GM12878 (cell line): ENCODE measurements around the gene SHROOM4. TPM values are rescaled to one million over a fixed set of nuclear protein-coding genes. Genes with fewer than 3 reads are reported as not detected.

ENCODE experiments used
- ATAC-seq: fragments of 200-7000 bp; cut with Tn5 transposase; 3 replicates; pipeline ENCODE4 v1.9.1; 2020; ENCODE audit warnings: mild to moderate bottlenecking, moderate library complexity
- BruUV-seq: library from RNA; stranded (reverse); fragments of 400-500 nt; replicated peaks from 2 replicates; lab custom pipeline; 2021; lab: Mats Ljungman, UMichigan
- CTCF ChIA-PET: fragments of 300-600 bp; sonication (Branson Sonifier 250); formaldehyde crosslinking; extraction: SDS; loops from one replicate; lab custom pipeline; 2021; ENCODE audit warnings: inconsistent platforms; lab: Yijun Ruan, JAX
- POLR2A ChIA-PET: fragments of 350-600 bp; formaldehyde crosslinking; extraction: SDS; loops from one replicate; lab custom pipeline; 2021; ENCODE audit warnings: inconsistent platforms; lab: Charles Lee
- RAD21 ChIA-PET: fragments of 300-600 bp; sonication (Branson Sonifier 250); formaldehyde crosslinking; loops from one replicate; lab custom pipeline; 2023; ENCODE audit warnings: antibody characterized with exemption; ENCODE audit not compliant: unreplicated experiment; lab: Charles Lee
- SMC1A ChIA-PET: fragments of 300-600 bp; sonication (Branson Sonifier 250); formaldehyde crosslinking; loops from one replicate; lab custom pipeline; 2023; ENCODE audit not compliant: unreplicated experiment, uncharacterized antibody; lab: Charles Lee
- DNase-seq: peaks from one replicate; pipeline ENCODE4 v3.0.0-alpha.2; 2011; ENCODE audit warnings: low read depth, low spot score
- FAIRE-seq: peaks from 3 replicates; lab custom pipeline; 2011; peaks lifted over from hg19 to GRCh38; lab: Jason Lieb, UNC
- H2AFZ ChIP-seq: 2 replicates; pipeline ENCODE4 v1.6.0; 2011; ENCODE audit warnings: low read depth, low read length, control low read depth; ENCODE audit not compliant: control insufficient read depth
- H3K27ac ChIP-seq: 2 replicates; pipeline ENCODE4 v1.5.1; 2011; ENCODE audit warnings: control low read depth; ENCODE audit not compliant: control insufficient read depth, insufficient read depth
- H3K27me3 ChIP-seq, 2 experiments: replicated peaks in 1 of 2; 2 replicates each; pipeline versions ENCODE4 v1.6.0 to v1.6.1; 2011; ENCODE audit warnings: low read length in 1 of 2; ENCODE audit not compliant: control insufficient read depth in 2 of 2, insufficient read depth in 2 of 2
- H3K36me3 ChIP-seq, 2 experiments: 2 replicates each; pipeline ENCODE4 v1.5.1; 2011; ENCODE audit warnings: low read length in 1 of 2; ENCODE audit not compliant: control insufficient read depth in 2 of 2, insufficient read depth in 2 of 2
- H3K4me1 ChIP-seq: 2 replicates; pipeline ENCODE4 v1.6.1; 2011; ENCODE audit warnings: mild to moderate bottlenecking, low read length, moderate library complexity, mixed read lengths; ENCODE audit not compliant: control insufficient read depth, insufficient read depth
- H3K4me2 ChIP-seq: 2 replicates; pipeline ENCODE4 v1.6.0; 2011; ENCODE audit warnings: control low read depth; ENCODE audit not compliant: control insufficient read depth, insufficient read depth
- H3K4me3 ChIP-seq: fragments of 200-600 bp; sonication (generic); 2 replicates; pipeline ENCODE4 v1.5.1; 2016
- H3K79me2 ChIP-seq: 2 replicates; pipeline ENCODE4 v1.6.0; 2011; ENCODE audit warnings: low read length; ENCODE audit not compliant: control insufficient read depth, insufficient read depth
- H3K9ac ChIP-seq: 2 replicates; pipeline ENCODE4 v1.8.0; 2011; ENCODE audit warnings: low read length, control low read depth, mixed read lengths; ENCODE audit not compliant: control insufficient read depth, insufficient read depth
- H3K9me3 ChIP-seq: replicated peaks from 3 replicates; pipeline ENCODE4 v1.5.1; 2011; ENCODE audit warnings: mild to moderate bottlenecking, low read length; ENCODE audit not compliant: control insufficient read depth, insufficient read depth
- H4K20me1 ChIP-seq: 2 replicates; pipeline ENCODE4 v1.6.0; 2011; ENCODE audit not compliant: control insufficient read depth, insufficient read depth
- EZH2 ChIP-seq: IDR thresholded peaks from 2 replicates; pipeline ENCODE4 v1.6.1; 2012; ENCODE audit warnings: low read depth, mild to moderate bottlenecking, control low read depth, inconsistent platforms, low read length, borderline replicate concordance; ENCODE audit not compliant: control insufficient read depth
- HCFC1 ChIP-seq: fragments of 150-350 bp; IDR thresholded peaks from 2 replicates; pipeline ENCODE4 v1.6.1; 2014; ENCODE audit warnings: low read length
- NFIC ChIP-seq: IDR thresholded peaks from 2 replicates; pipeline ENCODE4 v1.6.1; 2012; ENCODE audit warnings: low read depth, mild to moderate bottlenecking, inconsistent platforms, low read length, moderate library complexity
- NFYB ChIP-seq: IDR thresholded peaks from 2 replicates; pipeline ENCODE4 v1.6.1; 2011; ENCODE audit warnings: low read depth, mild to moderate bottlenecking, low read length, improper control_type of control experiment, moderate library complexity; ENCODE audit not compliant: insufficient read depth
- SREBF1 ChIP-seq: IDR thresholded peaks from 2 replicates; pipeline ENCODE4 v1.6.1; 2012; ENCODE audit warnings: mild to moderate bottlenecking, low read length
- SRF ChIP-seq, 2 experiments: IDR thresholded peaks; 2 replicates each; pipeline ENCODE4 v1.6.1; 2011; ENCODE audit warnings: low read depth in 2 of 2, low read length in 2 of 2, mild to moderate bottlenecking in 1 of 2, moderate library complexity in 1 of 2
- STAT1 ChIP-seq: fragments of 450-650 bp; conservative IDR thresholded peaks from 2 replicates; pipeline ENCODE4 v1.6.1; 2014; ENCODE audit warnings: antibody characterized with exemption, mild to moderate bottlenecking
- YBX1 ChIP-seq: fragments of 450-650 bp; IDR thresholded peaks from 2 replicates; pipeline ENCODE4 v1.6.1; 2016; ENCODE audit warnings: antibody characterized with exemption
- WGBS: methylation state at CpG from one replicate; pipeline ENCODE4 v1.1.6; 2016; ENCODE audit warnings: low lambda C conversion rate; ENCODE audit not compliant: insufficient replicate concordance, insufficient coverage; ENCODE audit errors: missing lambda C conversion rate; 5-methylcytosine and 5-hydroxymethylcytosine counted together
- in situ Hi-C: fragments of 300-500 bp; cut with MboI; formaldehyde crosslinking; loops from 9 replicates; pipeline ENCODE4 v1.14.3; 2018; ENCODE audit warnings: mixed read lengths
- intact Hi-C: fragments of 100-400 bp; cut with micrococcal nuclease; formaldehyde crosslinking; loops from one replicate; pipeline ENCODE4 v1.14.2; 2022; ENCODE audit not compliant: unreplicated experiment
- polyA plus RNA-seq, 11 experiments: library from polyadenylated mRNA; depleted of rRNA in 4 of 11; unstranded in 6 of 11; stranded (reverse) in 5 of 11; fragments of >200 nt; fragmentation: Nextera tagmentation in 4 of 11; fragmentation: Illumina TruSeq in 1 of 11; extraction: Ambion mirVana in 4 of 11; extraction: Trizol in 1 of 11; gene quantifications; 1 replicate in 1 of 11; 2 replicates in 10 of 11; pipeline versions ENCODE4 v1.2.1 to v1.2.3, GENCODE V29; 2011 to 2016; ENCODE audit warnings: inconsistent platforms in 2 of 11, missing spikeins in 2 of 11, low read depth in 1 of 11
- total RNA-seq, 4 experiments: library from RNA; depleted of rRNA in 3 of 4; stranded (reverse); fragments of >200 nt in 3 of 4; fragmentation: Illumina TruSeq in 1 of 4; extraction: Trizol in 1 of 4; gene quantifications; 2 replicates each; pipeline versions ENCODE4 v1.2.1 to v1.2.3, GENCODE V29; 2013 to 2021
- TF ChIP-seq, protein P1 (sequence below): IDR thresholded peaks from 2 replicates; pipeline ENCODE4 v1.6.1; 2011; ENCODE audit warnings: borderline replicate concordance, low read depth, mild to moderate bottlenecking, moderate library complexity, low read length; ENCODE audit not compliant: insufficient read depth, poor library complexity, severe bottlenecking

The SHROOM4 gene
- total and polyA plus RNA-seq, 10 of the 15 experiments (the other 5 are each of a cell fraction or from before 2014, with no cell fraction given) = 0.01 to 0.03 TPM; not detected in 8

DNA sequence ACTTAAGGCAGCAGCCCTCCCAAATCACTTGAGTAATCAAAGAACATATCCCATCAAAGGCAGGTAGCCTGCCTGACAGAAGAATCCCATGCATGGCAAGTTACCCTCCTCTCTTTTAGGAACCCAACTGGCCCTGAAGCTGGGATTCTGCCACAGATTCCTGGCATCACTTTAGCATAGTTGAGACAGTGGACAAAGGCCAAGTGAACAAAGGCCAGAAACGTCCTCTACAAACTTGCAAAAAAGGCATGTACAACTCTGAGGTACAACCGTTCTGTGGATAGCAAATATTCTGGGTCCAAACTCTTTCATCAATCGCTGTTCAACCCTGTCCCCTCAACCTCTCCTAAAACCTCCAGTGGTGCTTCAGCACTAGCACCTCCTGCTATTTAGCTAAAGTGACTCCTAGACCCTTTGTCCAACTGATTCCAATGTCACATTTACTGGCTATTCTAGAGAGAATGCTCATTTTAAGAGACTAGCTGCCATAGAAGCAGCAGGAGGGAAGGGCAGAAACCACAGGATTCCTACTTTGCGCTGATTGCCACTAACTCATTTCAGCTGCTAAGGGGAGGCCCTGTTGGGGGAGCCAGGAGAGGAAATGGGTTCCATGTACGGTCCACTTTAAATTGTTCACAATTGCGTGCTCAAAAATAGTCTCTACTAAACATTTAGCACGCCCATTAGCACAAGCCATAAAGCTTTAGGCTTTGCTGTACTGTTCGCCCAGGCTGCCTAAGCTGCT is 105.9 kb downstream of the SHROOM4 start:
- Histone ChIP-seq H4K20me1 (no peaks in the 10 kb centered on the region), H3K36me3 (no peaks in the 10 kb centered on the region), H3K9me3 (no peaks in the 10 kb centered on the region), H3K4me1 (no peaks in the 10 kb centered on the region), H3K4me2 (no peak overlapping the region), H3K27ac (no peak overlapping the region), H2AFZ (no peak overlapping the region), H3K79me2 (no peaks in the 10 kb centered on the region), H3K9ac (no peak overlapping the region), H3K4me3 (no peak overlapping the region), H3K27me3 (no peaks in the 10 kb centered on the region; a peak in 1 of 4 replicates)
- no TSS peak for BruUV-seq
- no peak for ATAC-seq
- POLR2A ChIA-PET = no interaction called here
- 11% methylated on average over 8 of the region's 8 CpGs for WGBS
- RAD21 ChIA-PET = no interaction called here
- TF ChIP-seq NFYB = no peak
- no peak for TF ChIP-seq NFIC
- TF ChIP-seq HCFC1 = no peak
- no peak for TF ChIP-seq STAT1
- TF ChIP-seq YBX1 = no peak
- TF ChIP-seq SRF (IDR thresholded peaks at IDR 0.05; ENCODE audit: low read depth in 2 of 2, low read length in 2 of 2) = no peak
- TF ChIP-seq, protein P1, sequence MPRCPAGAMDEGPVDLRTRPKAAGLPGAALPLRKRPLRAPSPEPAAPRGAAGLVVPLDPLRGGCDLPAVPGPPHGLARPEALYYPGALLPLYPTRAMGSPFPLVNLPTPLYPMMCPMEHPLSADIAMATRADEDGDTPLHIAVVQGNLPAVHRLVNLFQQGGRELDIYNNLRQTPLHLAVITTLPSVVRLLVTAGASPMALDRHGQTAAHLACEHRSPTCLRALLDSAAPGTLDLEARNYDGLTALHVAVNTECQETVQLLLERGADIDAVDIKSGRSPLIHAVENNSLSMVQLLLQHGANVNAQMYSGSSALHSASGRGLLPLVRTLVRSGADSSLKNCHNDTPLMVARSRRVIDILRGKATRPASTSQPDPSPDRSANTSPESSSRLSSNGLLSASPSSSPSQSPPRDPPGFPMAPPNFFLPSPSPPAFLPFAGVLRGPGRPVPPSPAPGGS = no peak
- no peak for TF ChIP-seq SREBF1
- TF ChIP-seq EZH2 = no peak
- no peak for DNase-seq
- intact Hi-C loops = no loop called here
- in situ Hi-C loops = no loop called here
- CTCF ChIA-PET = interaction anchor here (2.3 kb wide), 1 partner anchor 17 kb away, joined by 8 read pairs; no protein-coding TSS in a partner anchor
- SMC1A ChIA-PET = interaction anchor here (1.3 kb wide), 1 partner anchor 23 kb away, joined by 3 read pairs; no protein-coding TSS in a partner anchor
- FAIRE-seq = no peak
